Cardiac fibroblast (primary cell): Measurements from ENCODE around the gene SSC4D.

Experiments
- DNase-seq, 2 donors: peaks; one replicate each; pipeline versions ENCODE4 v3.0.0 to v3.0.0-alpha.2; 2010; ENCODE audit warnings: low read depth in 2 of 2
- H3K4me3 ChIP-seq, 2 donors: replicated peaks in 1 of 2; 1 replicate in 1 of 2; 2 replicates in 1 of 2; pipeline ENCODE4 v1.5.1; 2011; ENCODE audit warnings: low read depth in 2 of 2, low read length in 2 of 2, mild to moderate bottlenecking in 2 of 2, moderate library complexity in 1 of 2
- TF ChIP-seq, protein P1 (sequence below): IDR thresholded peaks from one replicate; pipeline ENCODE4 v1.5.1; 2011; ENCODE audit warnings: low read depth, mild to moderate bottlenecking, low read length, inconsistent platforms

SSC4D gene

DNA sequence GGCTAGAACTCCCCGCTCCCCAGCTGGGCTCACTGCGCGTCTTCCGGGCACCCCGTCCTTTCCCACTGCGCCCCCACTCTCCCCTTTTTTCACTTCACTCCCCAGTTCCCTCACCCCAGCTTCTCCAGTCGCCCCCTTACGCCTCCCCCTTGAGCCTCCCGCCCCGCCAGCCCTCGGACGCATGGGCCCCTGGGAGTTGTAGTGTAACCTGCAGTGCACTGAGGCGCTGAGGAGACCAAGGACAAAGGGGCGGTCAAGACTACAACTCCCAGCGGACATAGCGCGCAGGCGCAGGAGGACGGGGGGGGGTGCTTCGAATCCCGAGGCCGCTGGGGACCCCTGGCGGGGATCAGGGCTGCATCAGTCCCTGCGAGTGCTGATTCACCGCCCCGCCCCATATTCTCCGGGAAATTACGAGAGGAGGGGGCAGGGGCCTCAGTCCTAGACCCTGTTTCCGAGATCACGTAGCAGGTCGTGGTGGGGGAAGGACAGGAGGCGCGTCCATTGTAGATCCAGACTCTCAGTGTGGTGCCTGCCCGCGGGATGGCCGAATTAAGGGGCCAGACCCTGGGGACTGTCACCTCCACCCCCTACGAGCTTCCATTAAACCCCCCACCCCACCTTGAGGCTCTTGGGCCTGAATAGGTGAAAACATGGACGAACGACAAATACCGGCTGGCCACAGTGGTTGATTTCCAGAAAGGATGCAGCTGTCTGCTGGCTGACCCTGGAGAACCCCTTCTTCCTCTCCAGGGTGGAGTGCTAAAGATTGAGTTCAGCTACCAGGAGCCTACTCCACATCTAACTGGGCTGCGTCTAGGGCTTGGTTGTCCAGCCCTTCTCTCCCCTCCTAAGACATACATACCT, 50.2 kb downstream of the SSC4D start:
- DNase-seq, result peak; percentile 99
- peak overlapping the region; percentile 66 to 97 for H3K4me3 ChIP-seq
- TF ChIP-seq, protein P1, sequence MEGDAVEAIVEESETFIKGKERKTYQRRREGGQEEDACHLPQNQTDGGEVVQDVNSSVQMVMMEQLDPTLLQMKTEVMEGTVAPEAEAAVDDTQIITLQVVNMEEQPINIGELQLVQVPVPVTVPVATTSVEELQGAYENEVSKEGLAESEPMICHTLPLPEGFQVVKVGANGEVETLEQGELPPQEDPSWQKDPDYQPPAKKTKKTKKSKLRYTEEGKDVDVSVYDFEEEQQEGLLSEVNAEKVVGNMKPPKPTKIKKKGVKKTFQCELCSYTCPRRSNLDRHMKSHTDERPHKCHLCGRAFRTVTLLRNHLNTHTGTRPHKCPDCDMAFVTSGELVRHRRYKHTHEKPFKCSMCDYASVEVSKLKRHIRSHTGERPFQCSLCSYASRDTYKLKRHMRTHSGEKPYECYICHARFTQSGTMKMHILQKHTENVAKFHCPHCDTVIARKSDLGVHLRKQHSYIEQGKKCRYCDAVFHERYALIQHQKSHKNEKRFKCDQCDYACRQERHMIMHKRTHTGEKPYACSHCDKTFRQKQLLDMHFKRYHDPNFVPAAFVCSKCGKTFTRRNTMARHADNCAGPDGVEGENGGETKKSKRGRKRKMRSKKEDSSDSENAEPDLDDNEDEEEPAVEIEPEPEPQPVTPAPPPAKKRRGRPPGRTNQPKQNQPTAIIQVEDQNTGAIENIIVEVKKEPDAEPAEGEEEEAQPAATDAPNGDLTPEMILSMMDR, result peak; percentile 71

DNA sequence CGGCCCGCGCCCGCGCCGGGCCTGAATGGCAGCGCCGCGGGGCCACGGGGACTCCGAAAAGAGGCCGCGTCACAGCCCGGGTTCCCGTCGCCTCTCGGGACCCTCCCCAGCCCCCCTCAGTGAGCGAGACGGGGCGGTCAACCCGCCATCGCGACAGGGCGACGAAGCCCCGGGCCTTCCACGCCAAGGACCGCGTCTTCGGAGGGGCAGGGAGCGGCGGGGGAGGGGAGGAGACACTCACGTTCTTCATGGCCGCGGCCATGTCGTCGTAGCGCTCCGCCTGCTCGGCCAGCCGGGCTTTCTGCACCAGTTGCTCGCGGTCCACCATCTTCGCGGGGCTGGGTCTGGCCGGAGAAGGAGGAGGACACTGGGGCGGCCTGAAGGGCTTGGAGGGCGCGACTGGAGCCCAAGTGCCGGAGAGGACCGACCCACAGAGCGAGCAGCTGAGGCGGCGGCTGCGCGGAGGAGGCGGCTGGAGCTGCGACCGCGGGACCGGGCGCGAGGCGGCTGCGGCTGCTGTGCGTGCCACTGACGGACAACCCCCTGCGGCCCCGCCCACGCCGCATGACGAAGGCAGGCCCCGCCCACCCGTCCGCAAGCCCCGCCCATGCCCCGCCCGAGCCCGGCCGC, 50.9 kb downstream of the SSC4D start, which contains the start of gene YWHAG:
Gene YWHAG, minus strand, starts transcription at position 511 of the 630 bp plus-strand sequence. Its CDS starts 183 bp downstream, at position 328.
- DNase-seq, result peak; percentile 91 to 95
- H3K4me3 ChIP-seq, result peak within 1 kb of the TSS; percentile 96 to 97
- TF ChIP-seq, protein P1, result no peak

DNA sequence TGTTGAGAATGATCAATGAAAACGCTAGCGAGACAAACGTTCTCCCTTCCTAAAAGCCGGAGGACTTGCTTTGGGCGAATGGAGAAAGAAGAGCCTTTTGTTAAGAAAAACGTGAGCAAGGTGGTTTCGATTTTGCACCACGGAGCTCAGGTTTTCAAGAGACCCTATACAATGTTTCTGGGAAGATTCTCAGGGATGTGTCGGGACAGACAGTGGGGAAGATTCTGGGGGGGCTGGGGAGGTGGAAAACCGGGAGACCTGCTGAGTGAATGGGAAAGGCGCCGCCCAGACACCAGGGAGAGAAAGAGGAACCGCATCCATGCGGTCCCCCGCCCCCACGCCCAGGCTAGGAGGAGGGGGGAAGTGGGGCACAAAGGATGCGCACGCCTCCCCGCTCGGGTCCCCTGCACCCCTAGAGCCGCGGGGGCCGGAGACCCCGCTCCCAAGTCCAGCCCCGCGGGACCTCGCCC, 51.5 kb downstream of the SSC4D start:
- TF ChIP-seq, protein P1, result no peak
- DNase-seq, result peak in 1 of 2 donors; percentile 33
- H3K4me3 ChIP-seq, result peak overlapping the region; percentile 96 to 97

DNA sequence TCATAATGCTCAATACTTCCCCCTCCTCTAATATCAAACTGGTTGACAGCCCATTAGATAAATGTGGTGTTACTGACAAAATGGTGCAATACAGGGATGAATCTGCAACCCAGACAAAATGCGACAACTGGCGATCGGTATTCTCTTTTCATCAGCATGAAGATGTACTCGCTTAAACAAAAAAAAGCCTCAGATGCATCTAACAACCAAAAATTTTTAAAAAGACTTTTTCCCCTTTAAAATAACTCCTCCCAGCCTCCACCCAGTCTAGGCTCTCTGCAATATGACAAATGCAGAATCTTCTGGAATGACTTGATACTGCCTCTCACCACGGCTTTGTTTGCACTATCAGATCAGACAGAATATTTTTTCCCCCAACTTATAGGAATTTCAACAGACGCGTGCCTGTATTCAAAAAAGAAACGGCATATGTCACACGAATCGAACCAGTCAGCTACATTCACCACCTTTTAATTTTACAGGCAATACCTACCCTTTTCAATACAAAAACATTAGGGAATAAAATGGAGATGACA, 52.0 kb downstream of the SSC4D start:
- no peak for DNase-seq
- TF ChIP-seq, protein P1, result no peak
- peak overlapping the region; percentile 96 to 97 for H3K4me3 ChIP-seq

DNA sequence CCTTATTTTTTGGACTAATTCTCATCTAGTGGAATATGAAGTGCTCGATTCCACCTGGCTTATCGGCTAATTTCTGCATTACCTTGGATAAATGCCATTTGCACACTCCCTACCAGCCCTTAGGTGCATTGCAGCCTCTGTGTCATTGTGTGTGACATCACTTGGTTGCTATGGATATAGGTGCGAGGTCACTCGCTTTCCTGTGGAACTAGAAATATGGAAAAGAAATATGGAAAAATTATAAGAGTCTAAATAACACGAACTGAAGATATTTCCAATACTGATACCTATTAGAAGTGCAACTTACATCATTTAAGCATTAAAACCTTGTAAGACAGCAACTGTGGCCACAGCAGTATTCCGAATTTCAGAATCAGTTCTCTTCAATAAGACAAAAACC, 52.7 kb downstream of the SSC4D start:
- TF ChIP-seq, protein P1, result peak; percentile 11
- DNase-seq, result peak in 1 of 2 donors; percentile 64
- peak overlapping the region; percentile 96 to 97 for H3K4me3 ChIP-seq

DNA sequence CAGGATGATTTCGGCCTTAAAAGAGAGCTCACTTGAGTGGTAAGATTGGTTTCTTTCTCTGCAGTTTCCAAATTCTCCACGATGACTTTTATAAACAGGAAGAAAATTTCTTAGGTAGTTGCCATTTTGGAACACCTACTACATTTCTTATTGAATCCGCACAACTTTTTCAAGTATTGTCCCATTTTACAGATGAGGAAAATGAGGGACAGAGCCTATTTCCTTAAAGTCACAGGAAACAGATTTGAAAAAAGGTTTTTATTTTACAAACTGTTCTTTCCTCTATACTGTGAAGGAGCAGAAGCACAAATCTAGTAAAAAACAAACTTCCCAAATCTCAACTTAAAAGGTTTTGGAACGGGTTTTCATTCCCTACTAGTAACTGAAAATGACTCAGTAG, 53.4 kb downstream of the SSC4D start:
- no peak overlapping the region for H3K4me3 ChIP-seq
- DNase-seq, result no peak
- TF ChIP-seq, protein P1, result no peak
